Neural crest cell (in vitro differentiated cells): ENCODE measurements around the gene ASTL. TPM values are rescaled to one million over a fixed set of nuclear protein-coding genes. Genes with fewer than 3 reads are reported as not detected.

ENCODE experiments used
- DNase-seq: peaks from one replicate; pipeline ENCODE4 v3.0.0; 2021; ENCODE audit warnings: low read depth, mixed read lengths, low spot score
- H3K27ac Mint-ChIP-seq: one replicate; pipeline ENCODE4 v1.8.0; 2021; ENCODE audit warnings: mild to moderate bottlenecking, mixed read lengths; ENCODE audit not compliant: unreplicated experiment
- H3K27me3 Mint-ChIP-seq: 2 replicates; pipeline ENCODE4 v1.8.0; 2021; ENCODE audit warnings: low read depth, mild to moderate bottlenecking, mixed read lengths
- H3K36me3 Mint-ChIP-seq: 2 replicates; pipeline ENCODE4 v1.8.0; 2021; ENCODE audit warnings: low read depth, mild to moderate bottlenecking, mixed read lengths
- H3K4me1 Mint-ChIP-seq: 2 replicates; pipeline ENCODE4 v1.8.0; 2021; ENCODE audit warnings: mixed read lengths
- H3K4me3 Mint-ChIP-seq: one replicate; pipeline ENCODE4 v1.8.0; 2021; ENCODE audit warnings: mild to moderate bottlenecking, mixed read lengths
- H3K9me3 Mint-ChIP-seq: 2 replicates; pipeline ENCODE4 v1.8.0; 2021; ENCODE audit warnings: mixed read lengths
- CTCF ChIP-seq: fragments of 200-600 bp; sonication (generic); conservative IDR thresholded peaks from 2 replicates; pipeline ENCODE4 v1.5.0; 2021; ENCODE audit warnings: antibody characterized with exemption, mild to moderate bottlenecking
- total RNA-seq: library from RNA; stranded (reverse); gene quantifications from 2 replicates; pipeline ENCODE4 v1.2.1, GENCODE V29; 2021

The ASTL gene
- total RNA-seq, 1 donor from 2014 or later = not detected

DNA sequence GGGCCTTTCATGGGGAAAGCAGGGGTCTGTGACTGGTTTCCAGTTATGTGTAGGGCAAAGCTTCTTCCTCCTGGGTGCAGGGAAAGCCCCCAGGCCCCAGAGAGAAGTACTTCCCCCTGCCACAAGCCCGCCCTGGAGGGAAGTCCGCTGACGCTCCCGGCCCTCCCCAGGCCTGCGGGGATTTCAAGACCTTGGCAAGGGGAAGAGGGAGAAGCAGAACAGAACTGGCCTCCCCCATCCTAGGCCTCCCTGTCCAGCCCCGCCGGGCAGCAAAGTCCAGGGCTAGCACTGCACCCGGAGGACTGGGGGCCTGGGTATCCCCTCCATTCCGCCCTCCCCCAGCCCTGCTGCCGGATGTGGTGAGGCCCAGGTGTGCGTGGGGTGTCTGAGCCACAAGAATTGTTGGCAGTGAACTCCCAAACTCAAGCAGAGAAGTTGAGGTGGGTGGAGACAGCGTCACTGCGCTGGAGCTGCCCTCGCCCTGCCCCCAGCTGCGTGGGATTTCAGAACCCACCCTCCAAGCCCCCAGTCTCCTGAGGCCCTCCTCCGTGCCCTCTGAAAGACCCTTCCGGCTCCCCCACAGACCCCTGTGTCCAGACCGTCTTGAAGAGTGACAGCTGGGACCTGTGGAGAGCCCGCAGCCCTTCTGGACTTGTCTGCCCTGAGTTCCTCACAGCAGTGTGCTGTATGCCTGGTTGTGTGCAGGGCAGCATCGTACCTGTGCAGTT lies 8.0 kb upstream of the ASTL start:
- Mint-ChIP-seq H3K27ac (no peak overlapping the region), H3K27me3 (peaks cover 45% of the 10 kb centered on the region), H3K36me3 (no peaks in the 10 kb centered on the region), H3K9me3 (no peaks in the 10 kb centered on the region), H3K4me1 (peaks cover 13% of the 10 kb centered on the region), H3K4me3 (no peak overlapping the region)
- no peak for TF ChIP-seq CTCF
- DNase-seq = no peak

- peaks cover 13% of the 10 kb centered on the region for H3K4me1 Mint-ChIP-seq
- peaks cover 45% of the 10 kb centered on the region for H3K27me3 Mint-ChIP-seq
- no peak for DNase-seq
- H3K27ac Mint-ChIP-seq = no peak overlapping the region
- no peaks in the 10 kb centered on the region for H3K36me3 Mint-ChIP-seq
- H3K4me3 Mint-ChIP-seq = no peak overlapping the region
- no peak for TF ChIP-seq CTCF
- no peaks in the 10 kb centered on the region for H3K9me3 Mint-ChIP-seq
Measured at GRCh38 chr2:96145848-96146152, 7.5 kb upstream of the ASTL start.

- H3K36me3 Mint-ChIP-seq = no peaks in the 10 kb centered on the region
- peaks cover 45% of the 10 kb centered on the region for H3K27me3 Mint-ChIP-seq
- H3K4me1 Mint-ChIP-seq = peaks cover 13% of the 10 kb centered on the region
- H3K4me3 Mint-ChIP-seq = peak within 1 kb of the TSS; percentile 56
- H3K27ac Mint-ChIP-seq = no peak within 1 kb of the TSS
- no peaks in the 10 kb centered on the region for H3K9me3 Mint-ChIP-seq
- TF ChIP-seq CTCF = no peak
- no peak for DNase-seq
Measured at GRCh38 chr2:96145036-96145847, 6.9 kb upstream of the ASTL start, which contains the start of gene DUSP2. DUSP2 (minus strand) TSS chr2:96145440; CDS start chr2:96145354, 86 bp downstream.

GRCh38 chr2:96144481-96145035 lies 6.3 kb upstream of the ASTL start:
- Mint-ChIP-seq H3K9me3 (no peaks in the 10 kb centered on the region), H3K27ac (no peak overlapping the region), H3K36me3 (no peaks in the 10 kb centered on the region), H3K4me3 (peak overlapping the region; percentile 56), H3K27me3 (peaks cover 45% of the 10 kb centered on the region), H3K4me1 (peaks cover 13% of the 10 kb centered on the region)
- no peak for DNase-seq
- TF ChIP-seq CTCF = no peak

DNA sequence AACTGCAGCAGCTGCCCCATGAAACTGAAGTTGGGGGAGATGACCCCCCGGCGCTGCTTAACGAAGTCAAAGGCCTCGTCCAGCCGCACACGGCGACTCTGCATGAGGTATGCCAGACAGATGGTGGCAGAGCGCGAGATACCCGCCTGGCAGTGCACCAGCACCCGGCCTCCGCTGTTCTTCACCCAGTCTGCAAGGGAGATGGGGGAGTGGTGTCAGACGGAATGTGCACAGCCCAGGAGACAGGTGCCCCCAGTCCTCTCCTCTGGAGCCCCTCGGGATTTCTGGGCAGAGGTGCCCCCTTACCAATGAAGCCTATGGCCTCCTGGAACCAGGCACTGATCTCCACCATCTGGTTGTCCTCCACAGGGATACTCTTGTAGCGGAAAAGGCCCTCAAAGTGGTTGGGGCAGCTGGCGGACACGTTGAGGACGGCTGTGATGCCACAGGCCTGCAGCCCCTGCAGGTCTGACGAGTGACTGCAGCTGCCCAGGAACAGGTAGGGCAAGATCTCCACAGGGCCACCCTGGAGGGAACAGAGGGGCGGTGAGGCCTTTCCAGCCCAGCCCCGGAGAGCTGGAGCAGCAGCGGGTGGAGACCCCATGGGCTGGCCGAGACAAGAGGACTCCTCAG lies 5.7 kb upstream of the ASTL start:
- Mint-ChIP-seq H3K27ac (no peak overlapping the region), H3K27me3 (peaks cover 46% of the 10 kb centered on the region), H3K36me3 (no peaks in the 10 kb centered on the region), H3K4me1 (peaks cover 9% of the 10 kb centered on the region), H3K9me3 (no peaks in the 10 kb centered on the region), H3K4me3 (peak overlapping the region; percentile 56)
- peak; percentile 43 for TF ChIP-seq CTCF
- no peak for DNase-seq
